HT-29 (cell line): ENCODE measurements around the gene NME5. TPM values are rescaled to one million over a fixed set of nuclear protein-coding genes. Genes with fewer than 3 reads are reported as not detected.
"Not testable (repeated sequence)": the region's sequence is repeated elsewhere in the genome, so short reads cannot be mapped to it uniquely, and the experiment has no call there.

Experiments
- DNase-seq: peaks from one replicate; pipeline ENCODE4 v3.0.0-alpha.2; 2015; ENCODE audit warnings: low spot score
- small RNA-seq: library from RNA; depleted of rRNA; stranded (forward); fragments of <200 nt; gene quantifications from one replicate; pipeline ENCODE3, GENCODE V24; 2014
- total RNA-seq: library from RNA; depleted of rRNA; stranded (reverse); fragments of >200 nt; shearing (Covaris generic); gene quantifications from 2 replicates; pipeline ENCODE4 v1.2.3, GENCODE V29; 2014; rRNA removed

The NME5 gene
- total RNA-seq, 1 experiment from 2014 or later: not detected

GRCh38 chr5:138078006-138078643 lies 61.1 kb downstream of the NME5 start:
- DNase-seq: no peak

GRCh38 chr5:138077064-138077696 lies 62.0 kb downstream of the NME5 start:
- peak; percentile 83 for DNase-seq

GRCh38 chr5:138070026-138070425 lies 69.2 kb downstream of the NME5 start:
- not testable (repeated sequence) for DNase-seq

- DNase-seq: peak; percentile 90
Observed at GRCh38 chr5:138068742-138069600, 70.3 kb downstream of the NME5 start.

GRCh38 chr5:138067945-138068344 lies 71.3 kb downstream of the NME5 start:
- DNase-seq: no peak

Small RNAs within 50 kb of the gene (small RNA-seq; reads per million reads assigned to genes)
- not detected for gene RNU6-1148P
- gene RNU6-460P: not detected
- gene RNU6-888P: not detected

Other genes with a start within 250 kb of the NME5 start
- gene PKD2L2, start 250.0 kb downstream of the NME5 start, total RNA-seq: not detected in 2 replicates
- gene FAM13B, start 106.3 kb downstream of the NME5 start, total RNA-seq: 6.6 and 15.2 TPM in 2 replicates
- not detected in 2 replicates for gene WNT8A, start 55.4 kb downstream of the NME5 start, total RNA-seq
- gene BRD8, start 39.2 kb upstream of the NME5 start, total RNA-seq: 34.7 and 44.4 TPM in 2 replicates
- 32.7 and 36.8 TPM in 2 replicates for gene KIF20A, start 39.7 kb upstream of the NME5 start, total RNA-seq
- 7.3 and 11.5 TPM in 2 replicates for gene CDC23, start 73.9 kb upstream of the NME5 start, total RNA-seq
- gene GFRA3, start 135.2 kb upstream of the NME5 start, total RNA-seq: not detected in 2 replicates
- 13.4 and 13.6 TPM in 2 replicates for gene CDC25C, start 192.4 kb upstream of the NME5 start, total RNA-seq
- gene FAM53C, start 198.8 kb upstream of the NME5 start, total RNA-seq: 30.4 and 37.5 TPM in 2 replicates
- gene KDM3B, start 213.3 kb upstream of the NME5 start, total RNA-seq: 34.9 and 36.2 TPM in 2 replicates